ENCODE measurements around the gene CTDNEP1. TPM values are rescaled to one million over a fixed set of nuclear protein-coding genes. Genes with fewer than 3 reads are reported as not detected.

CTDNEP1 gene
- total RNA-seq, 1 donor from 2014 or later, result 103 TPM

- peaks cover 49% of the 10 kb centered on the region for H3K79me2 ChIP-seq (ENCODE audit: insufficient read depth, low read length)
- H3K4me3 Mint-ChIP-seq (ENCODE audit: unreplicated experiment), result peak overlapping the region; percentile 89
- no peak overlapping the region for H2AFZ ChIP-seq (ENCODE audit: low read depth, low read length)
- TF ChIP-seq CTCF (IDR thresholded peaks at IDR 0.05; ENCODE audit: insufficient read depth, low read depth, low read length) (no peak), EZH2 (IDR thresholded peaks at IDR 0.05; ENCODE audit: insufficient read depth, low read length) (no peak)
- H3K9ac ChIP-seq (ENCODE audit: low read length), result peak overlapping the region; percentile 97
- no peaks in the 10 kb centered on the region for H3K9me3 ChIP-seq (ENCODE audit: insufficient read depth, low read depth, low read length)
- H3K27me3 Mint-ChIP-seq (ENCODE audit: low read depth, unreplicated experiment), result no peaks in the 10 kb centered on the region
- H3K4me1 Mint-ChIP-seq (ENCODE audit: low read depth, unreplicated experiment), result peaks cover 25% of the 10 kb centered on the region
- no peak for DNase-seq (ENCODE audit: low read depth)
- H3K27me3 ChIP-seq (ENCODE audit: insufficient read depth, low read length), result no peaks in the 10 kb centered on the region
- peak overlapping the region; percentile 84 for H3K4me3 ChIP-seq (ENCODE audit: insufficient read depth, low read depth, low read length)
- H3K36me3 Mint-ChIP-seq (ENCODE audit: low read depth, unreplicated experiment), result peaks cover 9% of the 10 kb centered on the region
- H3K9me3 Mint-ChIP-seq (ENCODE audit: unreplicated experiment), result no peaks in the 10 kb centered on the region
- peaks cover 15% of the 10 kb centered on the region for H3K4me1 ChIP-seq (ENCODE audit: insufficient read depth, low read length)
- no peak overlapping the region for H3K27ac ChIP-seq (ENCODE audit: low read depth, low read length)
- H3K36me3 ChIP-seq (ENCODE audit: insufficient read depth, low read length), result peaks cover 11% of the 10 kb centered on the region
- H4K20me1 ChIP-seq (ENCODE audit: insufficient read depth, low read length), result peaks cover 23% of the 10 kb centered on the region
- H3K27ac Mint-ChIP-seq (ENCODE audit: unreplicated experiment), result peak overlapping the region; percentile 100
- H3K4me2 ChIP-seq (ENCODE audit: low read length), result peak overlapping the region; percentile 95
- FAIRE-seq, result no peak
Measured at GRCh38 chr17:7253082-7253481, 1.5 kb upstream of the CTDNEP1 start.

- H3K9ac ChIP-seq (ENCODE audit: low read length), result peak within 1 kb of the TSS; percentile 97
- H3K36me3 ChIP-seq (ENCODE audit: insufficient read depth, low read length), result peaks cover 11% of the 10 kb centered on the region
- peaks cover 23% of the 10 kb centered on the region for H4K20me1 ChIP-seq (ENCODE audit: insufficient read depth, low read length)
- H3K4me1 Mint-ChIP-seq (ENCODE audit: low read depth, unreplicated experiment), result peaks cover 25% of the 10 kb centered on the region
- H2AFZ ChIP-seq (ENCODE audit: low read depth, low read length), result peak within 1 kb of the TSS; percentile 85
- H3K4me2 ChIP-seq (ENCODE audit: low read length), result peak within 1 kb of the TSS; percentile 95
- peaks cover 56% of the 10 kb centered on the region for H3K79me2 ChIP-seq (ENCODE audit: insufficient read depth, low read length)
- TF ChIP-seq CTCF (IDR thresholded peaks at IDR 0.05; ENCODE audit: insufficient read depth, low read depth, low read length) (no peak), EZH2 (IDR thresholded peaks at IDR 0.05; ENCODE audit: insufficient read depth, low read length) (no peak)
- peak within 1 kb of the TSS; percentile 84 for H3K4me3 ChIP-seq (ENCODE audit: insufficient read depth, low read depth, low read length)
- DNase-seq (ENCODE audit: low read depth) (peak; percentile 90), FAIRE-seq (no peak)
- no peaks in the 10 kb centered on the region for H3K9me3 ChIP-seq (ENCODE audit: insufficient read depth, low read depth, low read length)
- H3K27me3 ChIP-seq (ENCODE audit: insufficient read depth, low read length), result no peaks in the 10 kb centered on the region
- H3K36me3 Mint-ChIP-seq (ENCODE audit: low read depth, unreplicated experiment), result peaks cover 9% of the 10 kb centered on the region
- peak within 1 kb of the TSS; percentile 98 for H3K4me3 Mint-ChIP-seq (ENCODE audit: unreplicated experiment)
- no peaks in the 10 kb centered on the region for H3K9me3 Mint-ChIP-seq (ENCODE audit: unreplicated experiment)
- H3K27me3 Mint-ChIP-seq (ENCODE audit: low read depth, unreplicated experiment), result no peaks in the 10 kb centered on the region
- H3K4me1 ChIP-seq (ENCODE audit: insufficient read depth, low read length), result peaks cover 15% of the 10 kb centered on the region
- peak within 1 kb of the TSS; percentile 100 for H3K27ac Mint-ChIP-seq (ENCODE audit: unreplicated experiment)
- peak within 1 kb of the TSS; percentile 99 for H3K27ac ChIP-seq (ENCODE audit: low read depth, low read length)
Measured at GRCh38 chr17:7252176-7253043, 876 bp upstream of the CTDNEP1 start, which contains the start of gene ELP5. TSS of gene ELP5 (plus strand) at chr17:7252215. CDS start at chr17:7252551, 336 bp downstream.

Data from astrocyte (in vitro differentiated cells and primary cell).